Fibroblast of skin of scalp (primary cell): Measurements from ENCODE around the gene THOP1.

Source experiments
- DNase-seq: peaks from one replicate; pipeline ENCODE4 v3.0.0-alpha.2; 2013

Gene THOP1

GRCh38 chr19:2804156-2805004, 19.1 kb downstream of the THOP1 start:
- DNase-seq = no peak

- DNase-seq = no peak
These were observed 20.1 kb downstream of the THOP1 start for GRCh38 chr19:2805261-2805900.

DNA sequence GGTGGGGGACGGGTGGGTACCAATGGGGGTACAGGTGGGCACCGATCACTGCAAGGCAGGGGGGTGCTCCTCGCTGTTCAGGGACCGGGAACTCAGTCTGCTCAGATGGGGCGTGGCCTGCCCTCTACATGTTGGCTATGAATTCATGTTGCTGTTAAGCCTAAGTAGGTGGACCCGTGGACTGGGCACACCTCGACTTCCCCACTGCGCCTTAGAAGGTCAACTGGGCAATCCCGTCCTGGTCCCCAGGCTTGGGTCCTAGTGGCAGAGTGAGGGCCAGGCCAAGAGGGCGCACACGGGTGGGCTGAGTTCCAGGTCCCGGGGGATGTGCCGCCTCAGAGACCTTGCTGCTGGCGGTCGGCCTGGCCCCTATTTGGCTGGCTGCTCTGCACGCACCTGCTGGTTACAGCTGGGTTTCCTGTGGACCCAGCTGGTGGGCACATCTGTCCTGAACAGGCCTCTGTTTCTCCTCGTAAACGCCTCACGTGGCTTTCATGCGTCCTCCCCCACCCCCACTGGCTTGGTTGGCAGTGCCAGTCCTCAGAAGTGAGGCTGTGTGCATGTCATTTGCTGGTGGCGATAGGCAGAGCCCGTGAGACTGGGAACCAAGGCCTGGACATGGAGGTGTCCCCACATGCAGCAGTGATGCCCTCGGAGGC, 20.8 kb downstream of the THOP1 start:
- no peak for DNase-seq

DNA sequence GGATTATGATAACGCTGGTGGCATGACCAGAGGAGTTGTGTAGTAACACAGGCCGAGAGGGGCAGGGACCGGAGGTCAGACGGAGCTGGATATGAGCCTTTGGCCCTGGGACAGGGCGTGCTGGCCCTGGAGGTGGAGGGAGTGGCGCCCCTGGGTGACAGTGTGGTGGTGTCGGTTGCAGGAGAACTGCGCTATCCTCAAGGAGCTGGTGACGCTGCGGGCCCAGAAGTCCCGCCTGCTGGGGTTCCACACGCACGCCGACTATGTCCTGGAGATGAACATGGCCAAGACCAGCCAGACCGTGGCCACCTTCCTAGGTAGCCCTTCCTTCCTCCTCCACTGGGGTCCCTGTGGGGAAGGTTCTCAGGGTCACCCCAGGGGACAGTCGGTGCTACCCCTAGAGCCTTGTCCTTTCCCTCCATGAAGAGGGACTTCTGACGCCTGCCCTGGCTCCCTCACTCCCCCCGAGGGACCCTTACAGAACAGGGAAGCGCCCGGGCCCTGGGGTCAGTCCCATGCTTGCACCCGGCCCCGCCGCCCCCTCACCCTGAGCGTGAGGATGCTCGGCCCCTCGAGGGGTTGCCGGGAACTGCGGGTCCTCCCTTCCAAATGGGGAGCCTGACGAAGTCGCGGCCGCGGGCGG, 21.6 kb downstream of the THOP1 start:
- DNase-seq = no peak

GRCh38 chr19:2807379-2808128, 22.3 kb downstream of the THOP1 start:
- DNase-seq = no peak

DNA sequence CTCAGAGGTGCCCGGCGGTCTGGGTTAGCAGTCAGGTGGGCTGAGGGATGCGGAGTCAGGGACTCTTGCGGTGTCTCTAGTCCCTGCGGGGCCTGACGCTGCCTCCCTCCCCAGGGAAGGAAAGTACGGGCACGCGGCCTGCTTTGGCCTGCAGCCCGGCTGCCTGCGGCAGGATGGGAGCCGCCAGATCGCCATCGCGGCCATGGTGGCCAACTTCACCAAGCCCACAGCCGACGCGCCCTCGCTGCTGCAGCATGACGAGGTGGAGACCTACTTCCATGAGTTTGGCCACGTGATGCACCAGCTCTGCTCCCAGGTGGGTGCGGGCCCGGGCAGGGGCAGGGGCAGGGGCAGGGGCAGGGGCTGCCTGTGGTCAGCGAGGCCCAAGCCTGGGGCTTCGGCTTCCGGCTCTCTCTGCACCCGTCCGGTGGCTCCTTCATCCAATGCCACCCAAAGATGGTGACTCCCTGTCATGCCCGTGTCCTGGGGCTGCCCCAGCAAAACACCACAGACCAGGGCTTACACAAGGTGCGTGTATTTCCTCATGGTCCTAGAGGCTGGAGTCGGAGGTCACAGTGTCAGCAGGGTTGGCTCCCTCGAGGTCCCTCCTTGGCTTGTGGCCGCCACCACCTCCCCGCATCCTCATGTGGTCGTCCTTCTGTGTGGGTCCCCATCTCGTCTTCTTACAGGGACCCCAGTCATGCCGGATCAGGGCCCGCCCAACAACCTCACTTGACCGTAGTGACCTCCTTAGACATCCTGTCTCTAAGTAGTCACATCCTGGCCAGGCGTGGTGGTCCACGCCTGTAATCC, 23.0 kb downstream of the THOP1 start:
- DNase-seq = no peak

DNA sequence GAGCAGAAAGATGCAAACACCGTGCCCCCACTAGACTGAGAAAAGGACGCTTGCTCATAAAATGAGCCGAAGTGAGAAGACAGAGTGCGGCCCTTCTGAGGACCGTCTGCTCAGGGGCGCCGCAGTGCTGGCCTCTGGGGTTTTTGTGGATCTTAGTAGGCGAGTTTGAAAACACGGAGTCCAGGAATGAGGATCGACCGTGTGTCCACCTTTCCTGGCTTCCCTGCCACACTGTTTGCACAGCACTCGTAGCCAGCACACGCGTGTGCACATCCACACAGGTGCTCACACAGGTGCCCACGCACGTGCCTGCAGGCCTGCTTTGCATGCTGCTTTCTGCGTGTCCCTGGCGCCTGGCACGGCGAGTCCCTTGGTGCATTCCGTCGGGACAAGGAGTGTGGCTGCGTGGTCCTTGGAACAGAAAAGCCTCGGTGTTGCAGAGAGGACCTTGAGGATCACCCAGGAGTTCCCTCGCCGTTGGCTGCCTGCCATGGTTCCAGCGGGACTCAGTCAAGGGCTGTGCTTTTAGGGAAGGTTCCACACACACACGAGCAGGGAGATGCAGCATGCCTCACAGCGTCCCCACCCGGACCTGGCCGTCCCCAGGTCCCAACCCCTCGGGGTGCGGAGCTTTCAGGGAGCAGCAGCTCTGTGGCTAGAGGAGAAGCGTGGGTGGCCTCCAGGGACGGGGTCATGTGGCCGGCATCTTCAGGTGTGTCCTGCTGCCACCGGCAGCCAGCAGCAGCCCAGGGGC, 24.3 kb downstream of the THOP1 start:
- no peak for DNase-seq

DNA sequence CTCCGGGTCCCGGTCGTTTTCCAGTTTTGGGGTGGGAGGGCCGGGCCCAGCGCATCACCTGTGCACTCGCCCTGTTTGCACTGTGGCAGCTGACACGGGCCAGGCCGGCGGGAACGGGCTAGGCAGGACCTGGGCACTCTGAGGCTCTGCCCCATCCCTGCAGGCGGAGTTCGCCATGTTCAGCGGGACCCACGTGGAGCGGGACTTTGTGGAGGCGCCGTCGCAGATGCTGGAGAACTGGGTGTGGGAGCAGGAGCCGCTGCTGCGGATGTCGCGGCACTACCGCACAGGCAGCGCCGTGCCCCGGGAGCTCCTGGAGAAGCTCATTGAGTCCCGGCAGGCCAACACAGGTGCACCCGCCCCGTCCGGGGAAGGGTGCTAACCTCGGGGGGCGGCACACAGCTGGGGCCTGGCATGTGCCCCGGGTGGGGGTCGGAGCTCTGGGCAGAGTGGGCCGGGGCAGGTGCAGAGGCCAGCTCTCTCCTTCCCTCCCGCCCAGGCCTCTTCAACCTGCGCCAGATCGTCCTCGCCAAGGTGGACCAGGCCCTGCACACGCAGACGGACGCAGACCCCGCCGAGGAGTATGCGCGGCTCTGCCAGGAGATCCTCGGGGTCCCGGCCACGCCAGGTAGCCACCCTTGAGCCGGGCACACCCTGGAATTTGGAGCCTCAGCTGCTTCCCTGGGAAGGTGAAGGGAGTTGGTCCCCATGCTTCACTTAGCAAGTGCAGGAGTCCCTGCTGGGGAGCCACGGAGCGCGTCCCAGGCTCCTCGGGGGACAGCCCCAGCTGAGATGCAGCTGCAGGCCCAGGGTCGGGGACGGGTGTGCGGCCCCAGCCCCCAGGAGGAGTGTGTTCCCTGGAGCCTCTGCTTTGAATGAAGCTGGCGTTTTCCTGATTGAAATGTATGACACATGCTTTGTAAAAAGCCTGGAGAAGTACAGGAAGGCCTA, 25.1 kb downstream of the THOP1 start:
- no peak for DNase-seq

DNA sequence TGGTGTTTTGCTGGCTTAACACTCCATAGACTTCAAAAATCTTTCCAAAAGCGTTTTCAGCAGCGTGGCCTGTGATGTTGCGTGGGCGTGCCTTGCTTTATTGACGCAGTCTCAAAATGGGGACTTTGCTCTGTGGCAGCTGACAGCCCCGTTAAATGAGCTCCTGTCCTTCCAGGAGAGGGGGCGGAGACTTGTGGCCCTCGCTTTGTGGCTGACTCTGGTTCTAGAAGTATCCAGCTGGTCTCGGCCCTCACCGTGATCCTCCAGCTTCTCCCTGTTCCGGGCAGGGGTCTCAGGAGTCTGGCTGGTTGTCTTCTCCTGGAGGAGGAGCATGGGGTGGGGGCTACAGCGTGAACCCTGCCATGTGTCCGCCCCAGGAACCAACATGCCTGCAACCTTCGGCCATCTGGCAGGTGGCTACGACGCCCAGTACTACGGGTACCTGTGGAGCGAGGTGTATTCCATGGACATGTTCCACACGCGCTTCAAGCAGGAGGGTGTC, 26.0 kb downstream of the THOP1 start:
- DNase-seq = no peak

GRCh38 chr19:2811735-2812413, 26.6 kb downstream of the THOP1 start:
- DNase-seq = no peak

DNA sequence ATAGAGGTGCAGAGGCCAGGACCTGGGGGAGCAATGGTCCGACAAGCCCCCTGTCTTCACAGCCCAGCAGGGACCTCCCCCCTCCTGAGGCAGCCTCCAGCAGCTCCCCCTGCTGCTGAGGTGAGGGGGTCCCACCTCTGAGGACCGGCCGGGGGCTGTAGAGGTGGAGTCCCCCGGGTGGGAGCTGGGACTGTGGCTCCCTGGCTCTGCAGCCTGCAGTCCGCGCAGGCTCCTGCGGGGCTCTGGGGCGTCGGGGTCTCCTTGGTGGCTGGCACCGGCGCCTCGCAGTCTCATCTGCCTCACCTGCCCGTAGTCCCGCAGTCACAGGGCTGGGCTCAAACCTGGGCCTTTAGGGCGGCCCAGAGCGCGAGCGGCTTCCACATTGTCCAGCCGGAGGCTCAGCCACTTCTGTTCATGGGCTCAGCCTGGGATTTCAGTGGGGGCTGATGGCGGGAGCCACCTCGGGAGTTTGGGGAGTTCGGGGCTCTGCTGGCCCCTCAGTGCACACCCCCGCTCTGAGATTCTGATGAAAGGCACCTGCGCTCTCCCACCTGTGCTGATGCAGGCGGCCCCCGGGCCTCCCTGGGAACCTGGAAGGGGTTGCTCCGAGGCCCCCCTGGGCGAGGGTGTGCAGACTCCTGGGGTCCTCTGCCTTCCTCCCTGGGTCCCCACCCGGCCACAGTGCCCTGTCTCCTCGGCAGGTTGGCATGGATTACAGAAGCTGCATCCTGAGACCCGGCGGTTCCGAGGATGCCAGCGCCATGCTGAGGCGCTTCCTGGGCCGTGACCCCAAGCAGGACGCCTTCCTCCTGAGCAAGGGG, 27.3 kb downstream of the THOP1 start:
- no peak for DNase-seq

DNA sequence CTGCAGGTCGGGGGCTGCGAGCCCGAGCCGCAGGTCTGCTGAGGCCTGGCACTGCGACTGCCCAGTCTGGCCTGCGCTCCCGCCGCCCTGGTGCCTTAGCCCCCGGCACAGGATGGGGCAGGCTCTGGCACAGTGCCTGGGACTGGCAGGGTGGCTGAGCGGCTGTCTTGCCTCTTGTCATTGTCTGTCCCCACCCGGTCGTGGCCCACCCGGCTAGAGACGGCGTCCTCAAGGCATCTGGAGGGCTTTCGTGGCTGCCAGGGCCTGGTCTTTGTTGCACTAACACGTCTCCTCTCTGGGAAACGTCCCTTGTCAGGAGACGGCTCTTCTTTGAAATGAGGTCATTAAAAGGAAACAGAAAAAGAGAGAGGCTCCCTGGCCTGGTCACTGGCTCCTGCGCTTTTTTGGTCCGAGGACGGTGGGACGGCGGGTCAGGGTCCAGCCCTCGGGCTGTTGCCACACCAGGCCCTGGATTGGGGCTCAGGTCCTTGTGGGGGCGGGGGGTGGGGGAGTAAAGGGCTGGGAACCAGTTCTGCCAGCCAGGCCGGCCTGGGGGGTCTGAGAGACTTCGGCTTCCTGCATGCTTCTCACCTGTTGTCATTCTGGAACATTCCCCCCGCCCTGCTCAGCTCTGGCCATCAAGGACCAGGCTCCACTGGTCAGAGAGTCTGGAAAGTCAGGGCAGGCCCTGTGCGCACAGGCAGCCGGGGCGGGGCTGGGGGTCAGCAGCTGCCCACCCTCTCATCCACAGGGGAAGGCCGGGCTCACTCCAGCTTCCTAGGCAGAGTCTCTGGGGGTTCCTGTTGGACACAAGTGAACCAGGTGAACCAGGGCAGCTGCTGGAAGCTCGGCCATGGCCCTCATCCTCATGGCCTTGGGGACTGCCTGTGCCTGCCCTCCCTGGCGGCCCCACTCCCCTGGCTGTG, 28.2 kb downstream of the THOP1 start:
- DNase-seq = no peak

GRCh38 chr19:2814426-2814825, 29.1 kb downstream of the THOP1 start:
- no peak for DNase-seq

- DNase-seq = no peak
These were observed 29.9 kb downstream of the THOP1 start for GRCh38 chr19:2815191-2815614.

GRCh38 chr19:2815923-2816322, 30.6 kb downstream of the THOP1 start:
- DNase-seq = no peak

DNA sequence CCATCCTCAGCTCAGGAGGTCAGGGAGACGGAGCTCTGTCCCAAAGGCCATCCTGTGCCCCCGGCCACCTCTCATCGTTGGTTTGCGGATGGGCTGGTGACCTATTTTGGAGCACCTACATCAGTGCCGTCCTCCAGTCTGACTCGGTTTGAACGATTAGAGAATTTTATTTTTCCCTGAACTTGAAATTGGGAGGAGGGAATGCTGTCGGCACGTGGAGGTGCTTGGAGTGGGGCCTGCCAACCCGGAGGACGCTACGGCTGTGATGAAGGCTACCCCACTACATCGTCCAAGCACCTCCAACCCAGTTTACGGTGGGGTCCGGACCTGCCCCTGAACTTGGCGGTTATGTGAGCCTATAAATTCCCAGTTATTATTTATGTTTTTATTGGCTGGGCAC, 31.3 kb downstream of the THOP1 start:
- DNase-seq = no peak
